PC-9 (cell line): ENCODE data around the gene TSPEAR.
"Not testable (repeated sequence)": the region's sequence is repeated elsewhere in the genome, so short reads cannot be mapped to it uniquely, and the experiment has no call there.

Experiments used
- CTCF ChIP-seq: fragments of 200-600 bp; sonication (generic); conservative IDR thresholded peaks from 2 replicates; pipeline ENCODE4 v1.6.1; 2017; ENCODE audit warnings: mixed run types, antibody characterized with exemption, mild to moderate bottlenecking, moderate library complexity
- EZH2 ChIP-seq: fragments of 200-600 bp; sonication (generic); IDR thresholded peaks from 2 replicates; pipeline ENCODE4 v1.8.0; 2017; ENCODE audit warnings: antibody characterized with exemption, low read depth

- TF ChIP-seq CTCF, EZH2: not testable (repeated sequence)
These were observed 153.1 kb downstream of the TSPEAR start for GRCh38 chr21:44558329-44558675.
